Adrenal gland (tissue), 12 donors: Measurements from ENCODE around the gene ARSH. TPM values are rescaled to one million over a fixed set of nuclear protein-coding genes. Genes with fewer than 3 reads are reported as not detected.

Experiments used
- DNase-seq, 7 donors: peaks; one replicate each; pipeline ENCODE4 v3.0.0-alpha.2; 2019 to 2020
- H3K27ac ChIP-seq, 5 donors: fragments of 200-600 bp; sonication (generic) in 4 of 5; 1 replicate in 3 of 5; 2 replicates in 2 of 5; pipeline versions ENCODE4 v1.5.1 to v1.8.0; 2016 to 2020; ENCODE audit warnings: mild to moderate bottlenecking in 1 of 5
- H3K27me3 ChIP-seq: fragments of 200-600 bp; 2 replicates; pipeline ENCODE4 v1.8.0; 2021
- H3K36me3 ChIP-seq, 2 donors: fragments of 200-600 bp; replicated peaks in 1 of 2; 1 replicate in 1 of 2; 2 replicates in 1 of 2; pipeline versions ENCODE4 v1.5.1 to v1.8.0; 2018 to 2022
- H3K4me1 ChIP-seq, 2 donors: fragments of 200-600 bp; replicated peaks in 1 of 2; 1 replicate in 1 of 2; 2 replicates in 1 of 2; pipeline versions ENCODE4 v1.5.1 to v1.8.0; 2018 to 2021
- H3K4me3 ChIP-seq, 4 donors: fragments of 200-600 bp; sonication (generic) in 3 of 4; one replicate each; pipeline ENCODE4 v1.5.1; 2016 to 2018
- H3K9me3 ChIP-seq, 3 donors: fragments of 200-600 bp; sonication (generic) in 1 of 3; replicated peaks in 1 of 3; 1 replicate in 2 of 3; 2 replicates in 1 of 3; pipeline versions ENCODE4 v1.5.1 to v1.8.0; 2016 to 2021
- CTCF ChIP-seq, 6 experiments: fragments of 450-650 bp in 4 of 6; fragments of 200-600 bp in 2 of 6; sonication (generic) in 1 of 6; IDR thresholded peaks; 1 replicate in 5 of 6; 2 replicates in 1 of 6; pipeline versions ENCODE4 v1.5.1 to v1.8.0; 2016 to 2021; ENCODE audit warnings: antibody characterized with exemption in 6 of 6, mild to moderate bottlenecking in 2 of 6, moderate library complexity in 1 of 6
- POLR2A ChIP-seq, 2 donors: fragments of 450-650 bp; IDR thresholded peaks; one replicate each; pipeline ENCODE4 v1.6.1; 2017; ENCODE audit warnings: antibody characterized with exemption in 2 of 2, mild to moderate bottlenecking in 2 of 2, moderate library complexity in 1 of 2
- WGBS, 4 donors: extraction: QIAGEN DNeasy Blood & Tissue Kit in 2 of 4; methylation state at CpG; one replicate each; pipeline versions ENCODE4 v1.1.5 to v1.1.7; 2013 to 2017; 5-methylcytosine and 5-hydroxymethylcytosine counted together
- intact Hi-C, 2 donors: fragments of 100-400 bp; cut with DNase I; formaldehyde crosslinking; loops; one replicate each; pipeline versions ENCODE4 v1.14.1 to v1.15.0; 2022 to 2023
- polyA plus RNA-seq, 3 donors: library from polyadenylated mRNA; stranded (reverse); fragments of 200-250 nt in 2 of 3; fragments of 350-450 nt in 1 of 3; fragmentation: Illumina TruSeq in 1 of 3; extraction: RNeasy Lipid Tissue Mini Kit (QIAGEN cat#74804) in 1 of 3; gene quantifications; one replicate each; pipeline ENCODE4 v1.2.3, GENCODE V29; 2013 to 2014
- total RNA-seq, 9 donors: library from RNA; depleted of rRNA in 4 of 9; stranded (reverse); fragments of >200 nt in 4 of 9; fragments of 120-200 nt in 1 of 9; fragmentation: NEBNext Ultra II Directional in 1 of 9; extraction: Animal tissue kit (Norgen Biotek cat#: 25700) in 1 of 9; gene quantifications; one replicate each; pipeline versions ENCODE4 v1.1.0 to v1.2.4, GENCODE V29; 2013 to 2023
- donor health status: healthy with polysubstance abuse.
- donor health status: Bipolar disorder and iron deficiency.
- donor health status: DM: yes; HTN: yes; CAD: no.
- donor health status: DM: no; HTN: no; CAD: no.
- donor health status: DM: no; HTN: no; CAD: no.
- donor health status: DM: yes; HTN: yes; CAD: no.

Gene ARSH
- total and polyA plus RNA-seq, 12 donors, result not detected

DNA sequence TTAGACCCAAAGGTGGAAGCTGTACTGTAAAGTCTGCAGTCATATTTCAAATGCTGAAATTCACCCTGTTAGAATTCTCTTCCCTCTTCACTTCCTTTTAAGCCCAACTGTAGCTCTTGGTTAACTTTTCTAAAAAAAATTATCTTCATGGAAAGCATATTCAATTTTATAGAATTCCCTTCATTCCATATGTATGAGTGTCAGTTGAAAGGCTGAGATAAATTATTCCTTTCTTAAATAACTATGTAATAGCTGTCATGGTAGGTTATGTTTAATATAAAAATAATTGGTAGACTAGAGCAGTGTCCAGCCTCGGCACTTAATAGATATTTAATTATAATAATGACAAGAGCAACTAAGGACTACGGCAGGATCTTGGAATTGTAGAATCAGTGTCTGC lies 16.8 kb upstream of the ARSH start:
- no peak overlapping the region for H3K27ac ChIP-seq
- H3K27me3 ChIP-seq, result no peaks in the 10 kb centered on the region
- DNase-seq, result no peak
- intact Hi-C loops, result no loop called here
- H3K36me3 ChIP-seq, result no peaks in the 10 kb centered on the region
- H3K9me3 ChIP-seq, result no peaks in the 10 kb centered on the region
- TF ChIP-seq CTCF (IDR thresholded peaks at IDR 0.05) (no peak), POLR2A (IDR thresholded peaks at IDR 0.05) (no peak)
- H3K4me3 ChIP-seq, result no peak overlapping the region
- 63 to 71% (median 66%) methylated on average over 2 of the region's 2 CpGs for WGBS, 4 donors
- no peaks in the 10 kb centered on the region for H3K4me1 ChIP-seq

- no peak for DNase-seq
- WGBS, 4 donors, result 66 to 75% (median 71%) methylated on average over 2 of the region's 2 CpGs
- Histone ChIP-seq H3K27me3 (no peaks in the 10 kb centered on the region), H3K4me3 (no peak overlapping the region), H3K36me3 (no peaks in the 10 kb centered on the region), H3K27ac (no peak overlapping the region), H3K4me1 (no peaks in the 10 kb centered on the region), H3K9me3 (no peaks in the 10 kb centered on the region)
- TF ChIP-seq CTCF (IDR thresholded peaks at IDR 0.05) (no peak), POLR2A (IDR thresholded peaks at IDR 0.05) (no peak)
- intact Hi-C loops, result no loop called here
Observed at GRCh38 chrX:3010532-3010931, 4.2 kb downstream of the ARSH start.

- TF ChIP-seq CTCF (IDR thresholded peaks at IDR 0.05) (no peak), POLR2A (IDR thresholded peaks at IDR 0.05) (no peak)
- intact Hi-C loops, result no loop called here
- H3K27ac ChIP-seq, result no peak overlapping the region
- no peaks in the 10 kb centered on the region for H3K9me3 ChIP-seq
- H3K4me1 ChIP-seq, result no peaks in the 10 kb centered on the region
- DNase-seq, result no peak
- H3K36me3 ChIP-seq, result no peaks in the 10 kb centered on the region
- no peak overlapping the region for H3K4me3 ChIP-seq
- H3K27me3 ChIP-seq, result no peaks in the 10 kb centered on the region
Observed at GRCh38 chrX:3017492-3017891, 11.1 kb downstream of the ARSH start.

GRCh38 chrX:3024176-3024575 lies 17.8 kb downstream of the ARSH start:
- TF ChIP-seq CTCF (IDR thresholded peaks at IDR 0.05) (no peak), POLR2A (IDR thresholded peaks at IDR 0.05) (no peak)
- WGBS, 4 donors, result 64 to 86% (median 68%) methylated on average over 2 to 8 of the region's 8 CpGs
- Histone ChIP-seq H3K27me3 (no peaks in the 10 kb centered on the region), H3K9me3 (no peaks in the 10 kb centered on the region), H3K36me3 (no peaks in the 10 kb centered on the region), H3K4me1 (no peaks in the 10 kb centered on the region), H3K27ac (no peak overlapping the region), H3K4me3 (no peak overlapping the region)
- intact Hi-C loops, result no loop called here
- DNase-seq, result no peak
